SK-N-SH treated with all-trans-retinoic acid at 6 μM for 48 hours (cell line): ENCODE measurements around the gene PGS1.

Source experiments
- ATAC-seq: fragments of 200-7000 bp; cut with Tn5 transposase; 3 replicates; pipeline ENCODE4 v1.9.1; 2020; ENCODE audit warnings: mild to moderate bottlenecking, moderate library complexity
- ARNTL ChIP-seq: fragments of 450-650 bp; formaldehyde crosslinking; IDR thresholded peaks from 2 replicates; pipeline ENCODE4 v1.5.0; 2020; ENCODE audit warnings: low read depth, mild to moderate bottlenecking, moderate library complexity, borderline replicate concordance
- BACH2 ChIP-seq: fragments of 250-450 bp; sonication (Bioruptor Pico); IDR thresholded peaks from 2 replicates; pipeline ENCODE4 v1.9.0; 2021; ENCODE audit warnings: mild to moderate bottlenecking, borderline replicate concordance
- CSDC2 ChIP-seq: fragments of 250-450 bp; sonication (Bioruptor Pico); IDR thresholded peaks from 2 replicates; pipeline ENCODE4 v1.5.0; 2020; ENCODE audit warnings: mild to moderate bottlenecking, moderate library complexity
- ESRRG ChIP-seq: fragments of 250-450 bp; sonication (Bioruptor Pico); IDR thresholded peaks from 2 replicates; pipeline ENCODE4 v1.6.1; 2021; ENCODE audit warnings: mild to moderate bottlenecking
- GLIS3 ChIP-seq: fragments of 250-450 bp; sonication (Bioruptor Pico); IDR thresholded peaks from 2 replicates; pipeline ENCODE4 v1.5.0; 2020; ENCODE audit warnings: mild to moderate bottlenecking, moderate library complexity
- ISL1 ChIP-seq: fragments of 250-450 bp; sonication (Bioruptor Pico); IDR thresholded peaks from 2 replicates; pipeline ENCODE4 v2.1.2; 2022; ENCODE audit warnings: mild to moderate bottlenecking, moderate library complexity
- OSR1 ChIP-seq: fragments of 250-450 bp; sonication (Bioruptor Pico); IDR thresholded peaks from 2 replicates; pipeline ENCODE4 v1.8.0; 2022; ENCODE audit warnings: moderate library complexity, mild to moderate bottlenecking, inconsistent platforms
- POU6F1 ChIP-seq: fragments of 250-450 bp; sonication (Bioruptor Pico); IDR thresholded peaks from 2 replicates; pipeline ENCODE4 v1.8.0; 2021; ENCODE audit warnings: low read depth, mild to moderate bottlenecking, moderate library complexity, borderline replicate concordance
- PPARA ChIP-seq: fragments of 250-450 bp; sonication (Bioruptor Pico); IDR thresholded peaks from 2 replicates; pipeline ENCODE4 v1.5.0; 2020; ENCODE audit warnings: mild to moderate bottlenecking, borderline replicate concordance
- RARB ChIP-seq: fragments of 250-450 bp; sonication (Bioruptor Pico); IDR thresholded peaks from 2 replicates; pipeline ENCODE4 v1.8.0; 2021; ENCODE audit warnings: mild to moderate bottlenecking, moderate library complexity
- SNAI2 ChIP-seq: fragments of 250-450 bp; sonication (Bioruptor Pico); IDR thresholded peaks from 2 replicates; pipeline ENCODE4 v1.5.0; 2020; ENCODE audit warnings: mild to moderate bottlenecking, moderate library complexity
- TCF4 ChIP-seq: fragments of 250-450 bp; sonication (Bioruptor Pico); IDR thresholded peaks from 2 replicates; pipeline ENCODE4 v1.8.0; 2021; ENCODE audit warnings: mild to moderate bottlenecking, moderate library complexity, borderline replicate concordance
- TOX ChIP-seq: fragments of 250-450 bp; sonication (Bioruptor Pico); IDR thresholded peaks from 2 replicates; pipeline ENCODE4 v1.8.0; 2021; ENCODE audit warnings: mild to moderate bottlenecking, moderate library complexity, borderline replicate concordance
- TSHZ2 ChIP-seq: fragments of 250-450 bp; sonication (Bioruptor Pico); IDR thresholded peaks from 2 replicates; pipeline ENCODE4 v1.5.0; 2020; ENCODE audit warnings: mild to moderate bottlenecking, moderate library complexity
- ZC3H10 ChIP-seq: fragments of 250-450 bp; sonication (Bioruptor Pico); IDR thresholded peaks from 2 replicates; pipeline ENCODE4 v1.5.1; 2021; ENCODE audit warnings: mild to moderate bottlenecking, moderate library complexity
- ZFP3 ChIP-seq: fragments of 250-450 bp; sonication (Bioruptor Pico); IDR thresholded peaks from 2 replicates; pipeline ENCODE4 v1.5.0; 2020; ENCODE audit warnings: mild to moderate bottlenecking, moderate library complexity
- ZFP30 ChIP-seq: fragments of 450-650 bp; formaldehyde crosslinking; IDR thresholded peaks from 2 replicates; pipeline ENCODE4 v1.5.0; 2022; ENCODE audit warnings: mild to moderate bottlenecking, moderate library complexity
- ZNF565 ChIP-seq: fragments of 450-650 bp; formaldehyde crosslinking; conservative IDR thresholded peaks from 2 replicates; pipeline ENCODE4 v1.5.0; 2020; ENCODE audit warnings: low read depth, mild to moderate bottlenecking, moderate library complexity
- ZNF70 ChIP-seq: fragments of 450-650 bp; formaldehyde crosslinking; IDR thresholded peaks from 2 replicates; pipeline ENCODE4 v1.5.0; 2020; ENCODE audit warnings: mild to moderate bottlenecking, moderate library complexity
- ZNF8 ChIP-seq: fragments of 450-650 bp; formaldehyde crosslinking; IDR thresholded peaks from 2 replicates; pipeline ENCODE4 v1.5.0; 2020; ENCODE audit warnings: mild to moderate bottlenecking, moderate library complexity
- TF ChIP-seq, protein P1 (sequence below): fragments of 250-450 bp; sonication (Bioruptor Pico); IDR thresholded peaks from 2 replicates; pipeline ENCODE4 v1.8.0; 2020; ENCODE audit warnings: mild to moderate bottlenecking, moderate library complexity, borderline replicate concordance
- TF ChIP-seq, protein P2 (sequence below): fragments of 250-450 bp; sonication (Bioruptor Pico); IDR thresholded peaks from 2 replicates; pipeline ENCODE4 v1.5.1; 2021; ENCODE audit warnings: mild to moderate bottlenecking, moderate library complexity

Gene PGS1

GRCh38 chr17:78433013-78433727, 54.7 kb downstream of the PGS1 start (continued):
- TF ChIP-seq POU6F1 (CRISPR knock-in tag) = no peak
- no peak for TF ChIP-seq TOX (CRISPR knock-in tag)

DNA sequence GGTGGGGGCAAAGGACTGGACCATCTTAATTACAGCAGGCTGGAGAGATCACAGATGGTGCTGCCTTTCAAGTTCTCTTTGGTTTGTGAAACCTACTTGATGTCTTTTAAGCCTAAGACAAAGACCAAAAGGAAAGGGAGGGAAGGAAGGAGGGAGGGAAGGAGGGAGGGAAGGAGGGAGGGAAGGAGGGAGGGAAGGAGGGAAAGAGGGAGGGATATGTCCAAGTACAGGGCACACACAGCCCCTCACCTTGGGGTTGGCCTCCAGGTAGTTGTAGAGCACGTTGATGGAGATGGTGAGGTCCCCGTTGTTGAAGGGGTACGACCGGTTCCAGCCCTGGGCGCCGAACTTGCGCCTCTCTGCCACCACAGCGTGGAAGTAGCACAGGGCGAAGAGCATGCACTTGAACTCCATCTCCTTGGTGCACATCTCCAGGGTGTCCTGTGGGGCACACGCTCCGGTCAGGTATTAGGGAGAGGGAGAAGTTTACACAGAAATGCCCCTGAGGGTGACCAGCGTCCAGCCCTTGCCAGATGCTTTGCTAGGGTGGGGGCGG, 55.4 kb downstream of the PGS1 start:
- ATAC-seq = no peak; the same call in 2 of the 3 replicates
- no peak for TF ChIP-seq ZNF565 (CRISPR knock-in tag)
- no peak for TF ChIP-seq SNAI2
- no peak for TF ChIP-seq TSHZ2 (CRISPR knock-in tag)
- no peak for TF ChIP-seq ZNF8
- TF ChIP-seq CSDC2 (CRISPR knock-in tag) = no peak
- TF ChIP-seq TCF4 = no peak
- TF ChIP-seq ZNF70 = no peak
- no peak for TF ChIP-seq BACH2 (CRISPR knock-in tag)
- TF ChIP-seq ARNTL = no peak
- TF ChIP-seq, protein P1, sequence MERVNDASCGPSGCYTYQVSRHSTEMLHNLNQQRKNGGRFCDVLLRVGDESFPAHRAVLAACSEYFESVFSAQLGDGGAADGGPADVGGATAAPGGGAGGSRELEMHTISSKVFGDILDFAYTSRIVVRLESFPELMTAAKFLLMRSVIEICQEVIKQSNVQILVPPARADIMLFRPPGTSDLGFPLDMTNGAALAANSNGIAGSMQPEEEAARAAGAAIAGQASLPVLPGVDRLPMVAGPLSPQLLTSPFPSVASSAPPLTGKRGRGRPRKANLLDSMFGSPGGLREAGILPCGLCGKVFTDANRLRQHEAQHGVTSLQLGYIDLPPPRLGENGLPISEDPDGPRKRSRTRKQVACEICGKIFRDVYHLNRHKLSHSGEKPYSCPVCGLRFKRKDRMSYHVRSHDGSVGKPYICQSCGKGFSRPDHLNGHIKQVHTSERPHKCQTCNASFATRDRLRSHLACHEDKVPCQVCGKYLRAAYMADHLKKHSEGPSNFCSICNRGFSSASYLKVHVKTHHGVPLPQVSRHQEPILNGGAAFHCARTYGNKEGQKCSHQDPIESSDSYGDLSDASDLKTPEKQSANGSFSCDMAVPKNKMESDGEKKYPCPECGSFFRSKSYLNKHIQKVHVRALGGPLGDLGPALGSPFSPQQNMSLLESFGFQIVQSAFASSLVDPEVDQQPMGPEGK = no peak
- no peak for TF ChIP-seq ESRRG (CRISPR knock-in tag)
- TF ChIP-seq ZC3H10 (CRISPR knock-in tag) = no peak

DNA sequence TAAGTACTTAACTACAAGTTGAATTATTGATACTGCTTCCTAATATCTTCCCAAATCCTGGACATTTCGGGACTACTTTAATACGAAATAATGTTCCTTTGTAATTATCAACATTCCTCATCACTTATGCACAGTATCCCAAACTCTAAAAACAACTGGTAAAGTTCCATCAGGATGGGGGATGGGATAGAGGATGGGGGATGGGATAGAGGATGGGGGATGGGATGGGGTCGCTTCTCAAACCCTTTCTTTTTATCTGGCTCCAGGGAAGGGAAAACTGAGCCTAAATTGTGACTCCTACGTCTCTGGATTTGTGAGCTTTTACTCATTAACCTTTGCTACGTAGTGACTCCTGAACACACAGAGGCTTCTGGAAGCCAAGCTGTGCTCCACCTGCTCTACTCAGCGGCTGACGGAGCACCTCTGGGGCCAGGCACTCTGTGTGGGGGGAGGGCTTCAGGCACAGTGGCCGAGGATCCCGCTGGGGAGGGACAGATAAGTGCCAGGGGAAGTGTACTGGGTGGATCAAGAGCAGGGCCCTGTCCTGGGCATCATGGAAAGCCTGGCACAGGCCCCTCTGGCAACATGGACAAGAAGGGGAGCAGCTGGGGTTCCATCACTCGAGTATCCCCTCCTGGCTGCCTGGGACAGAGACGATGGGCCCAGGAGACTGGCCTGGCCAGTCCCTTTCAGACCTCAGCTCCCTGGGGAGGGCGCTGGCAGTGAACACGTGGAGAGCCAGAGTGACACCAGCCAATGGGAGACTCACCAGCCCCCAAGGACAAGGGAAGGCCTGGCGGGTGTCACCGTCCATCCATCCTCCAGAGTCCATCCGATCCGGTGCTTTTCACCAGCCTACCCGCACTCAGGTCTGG, 56.2 kb downstream of the PGS1 start:
- ATAC-seq = peak; percentile 4; the same call in 1 of the 3 replicates
- TF ChIP-seq TCF4 (no peak), ISL1 (CRISPR knock-in tag) (no peak), ZNF8 (no peak), RARB (no peak), GLIS3 (CRISPR knock-in tag) (no peak), ZNF565 (CRISPR knock-in tag) (no peak)
- TF ChIP-seq, protein P2, sequence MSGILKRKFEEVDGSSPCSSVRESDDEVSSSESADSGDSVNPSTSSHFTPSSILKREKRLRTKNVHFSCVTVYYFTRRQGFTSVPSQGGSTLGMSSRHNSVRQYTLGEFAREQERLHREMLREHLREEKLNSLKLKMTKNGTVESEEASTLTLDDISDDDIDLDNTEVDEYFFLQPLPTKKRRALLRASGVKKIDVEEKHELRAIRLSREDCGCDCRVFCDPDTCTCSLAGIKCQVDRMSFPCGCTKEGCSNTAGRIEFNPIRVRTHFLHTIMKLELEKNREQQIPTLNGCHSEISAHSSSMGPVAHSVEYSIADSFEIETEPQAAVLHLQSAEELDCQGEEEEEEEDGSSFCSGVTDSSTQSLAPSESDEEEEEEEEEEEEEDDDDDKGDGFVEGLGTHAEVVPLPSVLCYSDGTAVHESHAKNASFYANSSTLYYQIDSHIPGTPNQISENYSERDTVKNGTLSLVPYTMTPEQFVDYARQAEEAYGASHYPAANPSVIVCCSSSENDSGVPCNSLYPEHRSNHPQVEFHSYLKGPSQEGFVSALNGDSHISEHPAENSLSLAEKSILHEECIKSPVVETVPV = no peak

DNA sequence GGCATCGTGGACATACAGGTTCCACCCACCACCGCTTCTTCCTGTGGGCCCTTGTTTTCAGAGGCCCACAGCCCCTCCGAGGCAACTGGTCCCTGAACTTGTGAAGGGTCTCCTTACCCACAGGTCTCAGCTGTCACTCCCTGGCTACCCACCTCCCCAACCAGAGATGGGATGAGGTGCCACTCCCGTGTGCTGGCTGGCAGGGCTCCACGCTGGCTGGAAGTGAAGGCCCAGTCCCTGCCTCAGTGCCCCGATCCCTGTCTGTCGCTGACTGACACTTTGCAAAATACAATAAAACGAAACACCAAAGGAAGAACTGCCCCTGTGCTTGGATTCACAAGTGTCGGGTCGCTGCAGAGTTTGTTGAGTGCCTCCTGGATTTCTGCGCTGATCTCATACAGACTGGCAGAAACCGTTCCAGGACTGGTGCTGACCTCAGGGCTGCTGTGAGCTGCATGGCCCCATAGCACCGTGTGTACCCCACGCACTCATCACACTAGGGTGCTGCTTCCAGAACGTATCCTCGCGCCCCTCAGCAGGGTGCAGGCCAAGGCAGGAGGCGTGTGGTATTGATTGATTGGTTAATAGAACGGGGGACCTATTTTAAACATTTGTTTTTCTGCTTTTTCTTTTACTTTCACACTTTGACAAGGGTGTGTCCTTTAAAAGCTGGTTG, 57.0 kb downstream of the PGS1 start:
- no peak for ATAC-seq
- TF ChIP-seq RARB = no peak
- no peak for TF ChIP-seq SNAI2
- no peak for TF ChIP-seq ZFP3 (CRISPR knock-in tag)
- no peak for TF ChIP-seq ZFP30 (CRISPR knock-in tag)
- TF ChIP-seq CSDC2 (CRISPR knock-in tag) = no peak
- TF ChIP-seq TOX (CRISPR knock-in tag) = no peak
- TF ChIP-seq ZNF70 = no peak
- TF ChIP-seq TSHZ2 (CRISPR knock-in tag) = no peak
- TF ChIP-seq GLIS3 (CRISPR knock-in tag) = no peak
- TF ChIP-seq POU6F1 (CRISPR knock-in tag) = no peak
- no peak for TF ChIP-seq OSR1 (CRISPR knock-in tag)
- no peak for TF ChIP-seq PPARA (CRISPR knock-in tag)
